Measurements from ENCODE around the gene MTG2.
"Not testable (repeated sequence)": the region's sequence is repeated elsewhere in the genome, so short reads cannot be mapped to it uniquely, and the experiment has no call there.

MTG2 gene

GRCh38 chr20:62146019-62146755 is 36.6 kb upstream of the MTG2 start:
- DNase-seq (ENCODE audit: low spot score) = no peak

- no peak for DNase-seq (ENCODE audit: low spot score)
These were observed 35.7 kb upstream of the MTG2 start for GRCh38 chr20:62147125-62147524.

- no peak for DNase-seq (ENCODE audit: low spot score)
These were observed 35.3 kb upstream of the MTG2 start for GRCh38 chr20:62147528-62147927.

GRCh38 chr20:62148383-62148782 is 34.4 kb upstream of the MTG2 start:
- not testable (repeated sequence) for DNase-seq (ENCODE audit: low spot score)

GRCh38 chr20:62148908-62149314 is 33.9 kb upstream of the MTG2 start:
- DNase-seq (ENCODE audit: low spot score) = no peak

- DNase-seq (ENCODE audit: low spot score) = no peak
These were observed 33.1 kb upstream of the MTG2 start for GRCh38 chr20:62149532-62150309.

- no peak for DNase-seq (ENCODE audit: low spot score)
These were observed 32.6 kb upstream of the MTG2 start for GRCh38 chr20:62150310-62150575.

- no peak for DNase-seq (ENCODE audit: low spot score)
These were observed 31.6 kb upstream of the MTG2 start for GRCh38 chr20:62151225-62151624.

GRCh38 chr20:62151835-62152364 is 30.9 kb upstream of the MTG2 start:
- no peak for DNase-seq (ENCODE audit: low spot score)

GRCh38 chr20:62155428-62156253 is 27.2 kb upstream of the MTG2 start:
- no peak for DNase-seq (ENCODE audit: low spot score)

- no peak for DNase-seq (ENCODE audit: low spot score)
These were observed 26.6 kb upstream of the MTG2 start for GRCh38 chr20:62156254-62156556.

- DNase-seq (ENCODE audit: low spot score) = peak; percentile 71
These were observed 26.0 kb upstream of the MTG2 start for GRCh38 chr20:62156592-62157386.

GRCh38 chr20:62157387-62158087 is 25.3 kb upstream of the MTG2 start:
- no peak for DNase-seq (ENCODE audit: low spot score)

- no peak for DNase-seq (ENCODE audit: low spot score)
These were observed 24.8 kb upstream of the MTG2 start for GRCh38 chr20:62158088-62158400.

GRCh38 chr20:62158541-62158940 is 24.3 kb upstream of the MTG2 start:
- no peak for DNase-seq (ENCODE audit: low spot score)

- DNase-seq (ENCODE audit: low spot score) = no peak
These were observed 23.8 kb upstream of the MTG2 start for GRCh38 chr20:62159052-62159451.

GRCh38 chr20:62159839-62160238 is 23.0 kb upstream of the MTG2 start:
- peak; percentile 35 for DNase-seq (ENCODE audit: low spot score)

- no peak for DNase-seq (ENCODE audit: low spot score)
These were observed 22.6 kb upstream of the MTG2 start for GRCh38 chr20:62160253-62160652.

- no peak for DNase-seq (ENCODE audit: low spot score)
These were observed 22.0 kb upstream of the MTG2 start for GRCh38 chr20:62160876-62161275.

GRCh38 chr20:62161347-62161746 is 21.5 kb upstream of the MTG2 start:
- DNase-seq (ENCODE audit: low spot score) = no peak

GRCh38 chr20:62162765-62163484 is 19.9 kb upstream of the MTG2 start:
- DNase-seq (ENCODE audit: low spot score) = no peak
